Parathyroid adenoma (tissue), 2 donors: ENCODE results near the gene ZNF609.

Experiments used
- H2AFZ ChIP-seq: fragments of 300-600 bp; sonication (generic); one replicate; pipeline ENCODE4 v1.7.0; 2017; ENCODE audit warnings: antibody characterized with exemption, mild to moderate bottlenecking
- H3K27ac ChIP-seq: fragments of 300-600 bp; sonication (generic); one replicate; pipeline ENCODE4 v1.7.0; 2017
- H3K27me3 ChIP-seq: fragments of 300-600 bp; sonication (generic); one replicate; pipeline ENCODE4 v1.7.0; 2017; ENCODE audit warnings: low read length; ENCODE audit not compliant: control insufficient read depth, insufficient read depth
- H3K36me3 ChIP-seq: fragments of 300-600 bp; sonication (generic); one replicate; pipeline ENCODE4 v1.7.0; 2017; ENCODE audit warnings: low read length; ENCODE audit not compliant: control insufficient read depth, insufficient read depth
- H3K4me1 ChIP-seq: fragments of 300-600 bp; sonication (generic); one replicate; pipeline ENCODE4 v1.7.0; 2017; ENCODE audit warnings: control low read depth
- H3K4me2 ChIP-seq: fragments of 300-600 bp; sonication (generic); one replicate; pipeline ENCODE4 v1.7.0; 2017; ENCODE audit warnings: low read length
- H3K4me3 ChIP-seq: fragments of 300-600 bp; sonication (generic); one replicate; pipeline ENCODE4 v1.7.0; 2017; ENCODE audit warnings: low read depth, low read length
- H3K79me2 ChIP-seq: fragments of 300-600 bp; sonication (generic); one replicate; pipeline ENCODE4 v1.7.0; 2017; ENCODE audit warnings: control low read depth
- H3K9ac ChIP-seq: fragments of 300-600 bp; sonication (generic); one replicate; pipeline ENCODE4 v1.7.0; 2017; ENCODE audit warnings: mild to moderate bottlenecking
- H3K9me3 ChIP-seq: fragments of 300-600 bp; sonication (generic); one replicate; pipeline ENCODE4 v1.7.0; 2017; ENCODE audit warnings: low read length; ENCODE audit not compliant: control insufficient read depth
- TF ChIP-seq, protein P1 (sequence below): fragments of 300-600 bp; sonication (generic); IDR thresholded peaks from one replicate; pipeline ENCODE4 v1.7.0; 2017; ENCODE audit warnings: antibody characterized with exemption, mild to moderate bottlenecking
- donor health status: primary hyperparathyroidism.

Gene ZNF609

DNA sequence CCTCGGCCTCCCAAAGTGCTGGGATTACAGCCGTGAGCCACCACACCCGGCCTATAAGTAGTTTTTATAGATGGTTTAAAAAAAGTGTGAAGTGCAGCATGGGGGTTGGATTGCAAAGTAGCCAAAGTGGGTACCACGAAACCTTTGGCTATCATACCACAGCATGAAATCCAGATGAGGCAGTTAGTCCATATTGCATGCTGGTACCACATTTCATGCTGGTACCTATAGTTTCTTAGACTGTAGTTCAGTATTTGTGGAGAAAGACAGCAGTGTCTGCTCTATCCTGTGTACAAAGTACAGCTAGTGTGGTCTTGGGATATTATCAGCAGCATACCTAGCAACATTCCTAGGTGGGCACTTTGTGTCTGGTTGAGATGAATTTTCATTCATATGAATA, 11.8 kb downstream of the ZNF609 start:
- Histone ChIP-seq H3K9me3 (no peaks in the 10 kb centered on the region), H2AFZ (no peak overlapping the region), H3K27me3 (no peaks in the 10 kb centered on the region), H3K4me3 (no peak overlapping the region), H3K9ac (no peak overlapping the region), H3K4me2 (no peak overlapping the region), H3K4me1 (no peaks in the 10 kb centered on the region), H3K36me3 (no peaks in the 10 kb centered on the region), H3K27ac (no peak overlapping the region), H3K79me2 (peaks cover 5% of the 10 kb centered on the region)
- TF ChIP-seq, protein P1, sequence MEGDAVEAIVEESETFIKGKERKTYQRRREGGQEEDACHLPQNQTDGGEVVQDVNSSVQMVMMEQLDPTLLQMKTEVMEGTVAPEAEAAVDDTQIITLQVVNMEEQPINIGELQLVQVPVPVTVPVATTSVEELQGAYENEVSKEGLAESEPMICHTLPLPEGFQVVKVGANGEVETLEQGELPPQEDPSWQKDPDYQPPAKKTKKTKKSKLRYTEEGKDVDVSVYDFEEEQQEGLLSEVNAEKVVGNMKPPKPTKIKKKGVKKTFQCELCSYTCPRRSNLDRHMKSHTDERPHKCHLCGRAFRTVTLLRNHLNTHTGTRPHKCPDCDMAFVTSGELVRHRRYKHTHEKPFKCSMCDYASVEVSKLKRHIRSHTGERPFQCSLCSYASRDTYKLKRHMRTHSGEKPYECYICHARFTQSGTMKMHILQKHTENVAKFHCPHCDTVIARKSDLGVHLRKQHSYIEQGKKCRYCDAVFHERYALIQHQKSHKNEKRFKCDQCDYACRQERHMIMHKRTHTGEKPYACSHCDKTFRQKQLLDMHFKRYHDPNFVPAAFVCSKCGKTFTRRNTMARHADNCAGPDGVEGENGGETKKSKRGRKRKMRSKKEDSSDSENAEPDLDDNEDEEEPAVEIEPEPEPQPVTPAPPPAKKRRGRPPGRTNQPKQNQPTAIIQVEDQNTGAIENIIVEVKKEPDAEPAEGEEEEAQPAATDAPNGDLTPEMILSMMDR: no peak

DNA sequence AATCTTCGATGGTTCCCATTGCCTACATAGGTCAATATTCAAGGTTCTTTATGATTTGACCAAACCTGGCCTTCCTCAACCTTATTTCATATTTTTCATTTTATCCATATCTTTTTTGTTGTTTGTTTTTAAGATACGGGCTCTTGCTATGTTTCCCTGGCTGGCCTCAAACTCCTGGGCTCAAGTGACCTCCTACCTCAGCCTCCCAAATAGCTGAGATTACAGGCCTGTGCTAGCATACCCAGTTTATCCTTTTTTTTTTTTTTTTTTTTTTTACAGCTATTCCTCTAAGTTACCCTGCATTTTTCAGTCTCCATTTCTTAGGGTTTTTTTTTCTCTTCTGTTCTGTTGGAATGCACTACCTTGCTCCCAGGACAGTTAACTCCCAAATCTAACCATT, 14.5 kb downstream of the ZNF609 start:
- Histone ChIP-seq H2AFZ (no peak overlapping the region), H3K79me2 (peaks cover 7% of the 10 kb centered on the region), H3K9me3 (no peaks in the 10 kb centered on the region), H3K4me2 (no peak overlapping the region), H3K4me3 (no peak overlapping the region), H3K27ac (no peak overlapping the region), H3K9ac (no peak overlapping the region), H3K36me3 (no peaks in the 10 kb centered on the region), H3K27me3 (no peaks in the 10 kb centered on the region), H3K4me1 (no peaks in the 10 kb centered on the region)
- TF ChIP-seq, protein P1: no peak

DNA sequence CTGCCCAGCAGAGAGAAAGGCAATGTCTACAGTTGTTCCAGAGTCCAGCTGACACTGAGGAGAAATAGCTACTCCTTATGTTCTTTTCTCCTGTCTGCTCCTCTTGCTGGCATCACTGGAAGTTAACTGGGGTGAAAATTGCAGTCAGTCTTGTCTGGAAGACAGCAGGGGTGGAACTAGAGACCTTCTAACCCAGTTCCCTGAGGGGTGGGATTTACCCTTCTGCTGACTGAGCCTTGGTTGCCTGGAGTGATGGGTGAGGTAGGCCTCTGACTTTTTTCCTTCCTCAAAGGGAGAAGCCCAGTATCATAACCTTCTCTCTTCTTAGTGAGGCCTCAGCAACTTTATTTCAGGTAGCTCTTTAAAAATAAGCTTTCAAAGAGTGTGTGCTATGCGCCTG, 16.2 kb downstream of the ZNF609 start:
- no peak overlapping the region for H2AFZ ChIP-seq
- H3K27ac ChIP-seq: no peak overlapping the region
- TF ChIP-seq, protein P1: no peak
- H3K27me3 ChIP-seq: no peaks in the 10 kb centered on the region
- no peak overlapping the region for H3K4me3 ChIP-seq
- peaks cover 4% of the 10 kb centered on the region for H3K79me2 ChIP-seq
- H3K36me3 ChIP-seq: no peaks in the 10 kb centered on the region
- no peaks in the 10 kb centered on the region for H3K9me3 ChIP-seq
- H3K4me2 ChIP-seq: no peak overlapping the region
- H3K9ac ChIP-seq: no peak overlapping the region
- H3K4me1 ChIP-seq: no peaks in the 10 kb centered on the region

DNA sequence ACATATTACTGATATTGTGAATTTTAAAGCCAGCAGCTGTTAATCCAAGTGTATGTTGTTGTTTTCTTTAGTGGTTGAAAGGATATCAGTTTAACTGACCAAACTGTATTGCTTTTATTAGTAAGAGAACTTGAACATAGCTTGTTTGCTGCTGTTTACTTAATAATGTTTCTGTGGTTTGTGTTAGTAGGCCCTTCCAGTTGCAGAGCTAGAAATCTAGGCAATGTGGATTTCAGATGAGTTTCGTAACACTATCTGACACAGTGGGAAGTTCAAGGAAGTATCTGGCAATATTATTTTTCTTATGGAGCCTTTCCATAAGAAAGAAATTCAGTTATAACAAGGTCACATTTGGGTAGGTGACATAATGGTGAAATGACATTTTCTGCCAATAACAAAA, 18.5 kb downstream of the ZNF609 start:
- Histone ChIP-seq H3K4me2 (no peak overlapping the region), H2AFZ (no peak overlapping the region), H3K9me3 (no peaks in the 10 kb centered on the region), H3K27me3 (no peaks in the 10 kb centered on the region), H3K36me3 (no peaks in the 10 kb centered on the region), H3K4me1 (no peaks in the 10 kb centered on the region), H3K4me3 (no peak overlapping the region), H3K79me2 (peaks cover 2% of the 10 kb centered on the region), H3K27ac (no peak overlapping the region), H3K9ac (no peak overlapping the region)
- TF ChIP-seq, protein P1: no peak

DNA sequence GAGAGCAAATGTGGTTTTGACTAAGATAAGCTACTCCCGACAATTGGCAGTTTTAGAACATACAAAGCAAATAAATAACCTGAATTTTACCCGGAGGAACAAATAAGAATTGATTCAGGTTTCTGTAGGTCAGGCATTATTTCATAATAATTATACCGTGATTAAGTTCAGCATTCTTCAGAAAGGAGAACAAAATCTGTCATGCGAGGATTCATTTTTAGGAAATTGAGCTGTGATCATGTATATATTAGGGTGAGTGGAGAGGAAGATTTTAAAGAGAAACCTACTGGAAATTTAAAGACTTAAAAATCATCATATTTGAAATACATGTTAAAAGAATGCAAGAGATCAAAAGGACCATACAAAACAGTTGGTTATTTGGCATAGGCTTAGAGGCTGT, 20.5 kb downstream of the ZNF609 start:
- H3K9ac ChIP-seq: no peak overlapping the region
- no peak overlapping the region for H3K4me2 ChIP-seq
- peaks cover 5% of the 10 kb centered on the region for H3K79me2 ChIP-seq
- no peak overlapping the region for H3K27ac ChIP-seq
- no peak overlapping the region for H3K4me3 ChIP-seq
- no peaks in the 10 kb centered on the region for H3K9me3 ChIP-seq
- H2AFZ ChIP-seq: no peak overlapping the region
- no peaks in the 10 kb centered on the region for H3K27me3 ChIP-seq
- TF ChIP-seq, protein P1: no peak
- no peaks in the 10 kb centered on the region for H3K36me3 ChIP-seq
- H3K4me1 ChIP-seq: no peaks in the 10 kb centered on the region
